NT2/D1 (cell line): ENCODE data around the gene CCDC32.

ENCODE experiments used
- SUZ12 ChIP-seq: IDR thresholded peaks from 2 replicates; pipeline ENCODE4 v1.6.1; 2011; ENCODE audit not compliant: insufficient read length, insufficient read depth; ENCODE audit errors: extremely low read depth
- ZNF274 ChIP-seq: IDR thresholded peaks from 2 replicates; pipeline ENCODE4 v1.6.1; 2011; ENCODE audit warnings: mild to moderate bottlenecking, low read depth, low read length

DNA sequence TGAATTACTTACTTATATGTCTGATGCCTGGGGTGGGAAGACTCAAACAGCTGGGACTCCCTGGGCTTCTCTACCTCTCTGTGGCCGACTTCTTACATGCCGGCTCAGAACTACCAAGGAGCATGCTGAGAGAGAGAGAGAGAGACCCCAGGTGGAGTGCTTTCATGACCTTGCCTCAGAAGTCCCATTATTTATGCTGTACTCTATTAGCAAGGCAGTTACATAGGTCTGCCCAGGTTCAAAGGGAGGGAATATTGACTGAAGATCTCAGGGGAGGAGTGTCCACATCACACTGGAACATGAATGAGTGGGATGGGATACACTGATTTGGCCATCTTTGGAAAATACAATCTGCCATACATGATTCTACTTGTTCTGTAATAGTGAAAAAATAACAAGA is 16.2 kb downstream of the CCDC32 start:
- no peak for TF ChIP-seq ZNF274
- no peak for TF ChIP-seq SUZ12
